ENCODE results near the gene CD84.
"Not testable (repeated sequence)": the region's sequence is repeated elsewhere in the genome, so short reads cannot be mapped to it uniquely, and the experiment has no call there.

Gene CD84

DNA sequence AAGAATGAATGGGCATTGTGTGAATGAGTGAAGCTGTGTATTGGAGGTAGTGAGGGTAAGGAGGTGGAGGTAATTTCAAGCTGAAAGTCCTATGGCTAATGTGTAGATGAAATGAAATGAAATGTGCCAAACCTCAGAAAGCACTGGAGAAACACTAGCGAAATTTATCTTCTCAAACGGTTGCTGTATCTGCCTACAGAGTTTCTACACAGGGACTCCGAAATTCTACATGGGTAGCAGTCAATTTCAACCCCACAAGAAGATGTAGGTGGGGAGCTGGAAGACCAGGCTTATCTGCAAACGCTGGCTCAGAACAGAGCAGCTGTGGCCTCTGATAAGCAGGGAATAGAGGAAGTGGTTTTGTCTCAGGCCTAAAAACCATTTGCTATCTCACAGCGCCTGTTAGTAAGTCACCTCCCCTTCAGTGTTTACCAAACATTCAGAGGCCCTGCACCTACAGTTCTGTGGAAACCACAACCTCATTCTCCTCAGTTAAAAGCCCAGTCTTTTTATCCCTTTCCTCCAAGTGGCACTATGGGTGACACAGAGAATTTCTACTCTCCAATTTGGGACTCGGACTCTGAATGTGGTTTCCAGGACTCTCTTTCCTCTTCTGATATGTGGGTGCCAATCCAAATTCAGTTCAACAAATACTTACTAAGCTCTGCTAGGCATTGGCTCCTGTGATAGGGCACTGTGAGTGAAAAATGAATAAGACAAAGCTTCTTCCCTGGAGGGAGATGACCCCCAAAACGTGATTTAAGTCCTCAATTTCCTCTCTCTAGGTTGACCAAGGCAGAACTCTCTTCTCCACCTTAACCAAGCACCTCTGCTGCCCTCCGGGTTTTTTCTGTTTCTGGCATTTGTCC is 39.1 kb downstream of the CD84 start:
- Histone ChIP-seq H3K36me3 (peaks cover 0 to 3% (median 0%) of the 10 kb centered on the region in 11 experiments; a peak in 7 of 22 replicates), H4K20me1 (no peaks in the 10 kb centered on the region), H3K27ac (peak overlapping the region; percentile 55 to 84 (median 76); a peak in 21 of 22 replicates), H3K4me2 (peak overlapping the region; percentile 69 to 96 (median 78)), H3K9ac (peak overlapping the region; percentile 23 to 71 (median 65); a peak in 19 of 22 replicates), H3K4me1 (peaks cover 36 to 62% (median 51%) of the 10 kb centered on the region in 10 experiments), H3K9me3 (replicated peaks in 1 of 11) (peaks cover 12 to 30% (median 19%) of the 10 kb centered on the region in 11 experiments), H3K27me3 (no peaks in the 10 kb centered on the region), H3K4me3 (no peak overlapping the region; a peak in 1 of 20 replicates)
- no peak for TF ChIP-seq Cebpa-rat (IDR thresholded peaks at IDR 0.05)

- Histone ChIP-seq H3K4me2 (peak overlapping the region; percentile 69 to 96 (median 78)), H3K27ac (peak overlapping the region in 10 of 11 experiments; percentile 57 to 84 (median 77); a peak in 18 of 22 replicates), H3K9ac (peak overlapping the region in 9 of 11 experiments; percentile 21 to 70 (median 36); a peak in 9 of 22 replicates), H4K20me1 (no peaks in the 10 kb centered on the region), H3K9me3 (replicated peaks in 1 of 11) (peaks cover 18 to 36% (median 24%) of the 10 kb centered on the region in 11 experiments), H3K4me3 (no peak overlapping the region), H3K27me3 (no peaks in the 10 kb centered on the region), H3K4me1 (peaks cover 36 to 57% (median 46%) of the 10 kb centered on the region in 10 experiments), H3K36me3 (peaks cover 0 to 9% (median 0%) of the 10 kb centered on the region in 11 experiments; a peak in 7 of 22 replicates)
- TF ChIP-seq Cebpa-rat (IDR thresholded peaks at IDR 0.05) = no peak
Observed at GRCh38 chr1:160539684-160539989, 39.7 kb downstream of the CD84 start.

DNA sequence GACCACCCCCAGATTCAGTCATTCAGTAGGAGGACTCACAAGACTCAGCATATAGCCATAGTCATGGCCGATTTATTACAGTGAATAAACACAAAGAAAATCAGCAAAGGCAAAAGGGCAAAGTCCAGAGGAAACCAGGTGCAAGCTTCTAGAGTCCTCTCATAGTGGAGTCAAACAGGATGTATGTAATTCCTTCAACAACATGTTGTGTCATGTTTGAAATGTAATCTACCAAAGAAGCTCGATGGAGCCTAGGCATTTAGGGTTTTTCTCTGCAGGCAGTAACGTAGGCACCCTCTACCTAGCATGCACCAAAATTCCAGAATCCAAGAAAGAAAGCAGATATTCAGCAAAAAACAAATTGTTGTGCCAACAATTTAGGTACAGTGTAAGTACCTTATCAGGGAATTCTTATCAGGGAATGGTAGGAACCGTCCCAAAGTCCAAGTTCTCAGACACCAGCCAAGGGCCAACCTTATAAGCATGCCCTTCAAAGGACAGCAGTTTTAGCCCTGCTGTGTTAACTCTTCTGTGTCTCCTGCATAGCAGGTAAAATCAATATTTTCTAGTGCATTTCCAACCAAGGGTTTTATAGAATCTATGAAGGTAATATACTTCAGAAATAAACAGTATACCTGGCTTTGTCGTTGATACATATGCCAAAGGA is 40.2 kb downstream of the CD84 start:
- Histone ChIP-seq H3K4me2 (peak overlapping the region; percentile 69 to 96 (median 78)), H3K9ac (peak overlapping the region in 1 of 11 experiments; percentile 24; a peak in 1 of 22 replicates), H3K9me3 (replicated peaks in 1 of 11) (peaks cover 23 to 41% (median 30%) of the 10 kb centered on the region in 11 experiments), H3K36me3 (peaks cover 0 to 10% (median under 1%) of the 10 kb centered on the region in 11 experiments; a peak in 9 of 22 replicates), H3K27ac (peak overlapping the region in 8 of 11 experiments; percentile 57 to 84 (median 78); a peak in 12 of 22 replicates), H4K20me1 (no peaks in the 10 kb centered on the region), H3K4me1 (peaks cover 36 to 51% (median 41%) of the 10 kb centered on the region in 10 experiments), H3K27me3 (no peaks in the 10 kb centered on the region), H3K4me3 (no peak overlapping the region)
- TF ChIP-seq Cebpa-rat (IDR thresholded peaks at IDR 0.05) = no peak

- Histone ChIP-seq H3K27ac (no peak overlapping the region), H3K4me3 (no peak overlapping the region), H3K4me2 (peak overlapping the region in 1 of 11 experiments; percentile 77; a peak in 1 of 22 replicates)
Observed at GRCh38 chr1:160537714-160538665, 41.3 kb downstream of the CD84 start.

DNA sequence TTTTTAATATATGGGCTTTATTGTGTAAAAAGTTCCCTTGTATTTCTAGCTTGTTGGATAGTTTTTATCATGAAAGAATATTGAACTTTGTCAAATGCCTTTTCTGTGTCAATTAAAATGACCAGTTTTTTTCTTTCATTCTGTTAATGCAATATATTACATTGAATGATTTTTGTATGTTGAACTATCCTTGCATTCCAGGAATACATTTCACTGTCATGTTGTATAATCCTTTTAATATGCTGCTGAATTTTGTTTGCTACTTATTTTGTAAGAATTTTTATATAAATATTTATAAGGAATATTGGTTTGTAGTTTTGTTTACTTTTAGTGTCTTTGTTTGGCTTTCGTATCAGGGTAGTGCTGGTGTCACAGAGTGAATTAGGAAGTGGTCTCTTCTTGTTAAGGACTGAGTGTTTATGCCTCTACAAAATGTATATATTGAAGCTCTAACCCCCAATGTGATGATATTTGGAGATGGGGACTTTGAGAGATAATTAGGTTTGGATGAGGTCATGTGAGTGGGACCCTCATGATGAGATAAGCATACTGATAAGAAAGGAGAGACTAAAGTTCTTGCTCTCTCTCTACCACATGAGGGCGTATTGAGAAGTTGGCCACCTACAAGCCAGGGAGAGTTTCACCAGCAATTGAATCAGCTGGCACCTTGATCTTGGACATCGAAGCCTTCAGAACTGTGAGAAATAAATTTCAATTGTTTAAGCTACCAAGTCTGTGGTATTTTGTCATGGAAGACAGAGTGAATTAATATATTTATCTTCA is 44.3 kb downstream of the CD84 start:
- peaks cover 60 to 82% (median 70%) of the 10 kb centered on the region in 11 experiments for H3K9me3 ChIP-seq (replicated peaks in 1 of 11)

More at GRCh38 chr1:160537714-160538665, 41.3 kb downstream of the CD84 start:
- TF ChIP-seq Cebpa-rat (IDR thresholded peaks at IDR 0.05) = no peak
- H3K36me3 ChIP-seq = peaks cover 0 to 14% (median 4%) of the 10 kb centered on the region in 11 experiments; a peak in 10 of 22 replicates
- H3K9me3 ChIP-seq (replicated peaks in 1 of 11) = peaks cover 33 to 52% (median 41%) of the 10 kb centered on the region in 11 experiments
- no peak overlapping the region for H3K9ac ChIP-seq
- H4K20me1 ChIP-seq = no peaks in the 10 kb centered on the region
- H3K4me1 ChIP-seq = peaks cover 36 to 50% (median 38%) of the 10 kb centered on the region in 10 experiments
- H3K27me3 ChIP-seq = no peaks in the 10 kb centered on the region

GRCh38 chr1:160532557-160532813 is 46.8 kb downstream of the CD84 start:
- H3K9ac ChIP-seq, H3K27ac ChIP-seq, H4K20me1 ChIP-seq, H3K4me3 ChIP-seq, H3K27me3 ChIP-seq, H3K4me2 ChIP-seq: not testable (repeated sequence)
- H3K36me3 ChIP-seq = peaks cover 0 to 25% (median 11%) of the 10 kb centered on the region in 11 experiments; a peak in 15 of 22 replicates
- H3K4me1 ChIP-seq = peaks cover 0 to 14% (median 1%) of the 10 kb centered on the region in 10 experiments; a peak in 6 of 20 replicates
- H3K9me3 ChIP-seq (replicated peaks in 1 of 11) = peaks cover 73 to 98% (median 93%) of the 10 kb centered on the region in 11 experiments

More for the DNA sequence above, 44.3 kb downstream of the CD84 start:
- no peak for TF ChIP-seq Cebpa-rat (IDR thresholded peaks at IDR 0.05)
- Histone ChIP-seq H3K4me3 (0 out of 20 replicates have a peak overlapping the region, but pooled peaks of 2 of the 10 experiments have one; percentile 5 to 6), H3K9ac (no peak overlapping the region), H3K27me3 (no peaks in the 10 kb centered on the region), H3K27ac (no peak overlapping the region), H3K4me2 (no peak overlapping the region), H3K36me3 (peaks cover 0 to 25% (median 11%) of the 10 kb centered on the region in 11 experiments; a peak in 15 of 22 replicates), H3K4me1 (peaks cover 12 to 24% (median 16%) of the 10 kb centered on the region in 10 experiments), H4K20me1 (no peaks in the 10 kb centered on the region)

GRCh38 chr1:160531809-160532556 is 47.3 kb downstream of the CD84 start:
- Histone ChIP-seq H3K9me3 (replicated peaks in 1 of 11) (peaks cover 72 to 99% (median 94%) of the 10 kb centered on the region in 11 experiments), H3K4me1 (peaks cover 0 to 10% (median under 1%) of the 10 kb centered on the region in 10 experiments; a peak in 6 of 20 replicates), H3K36me3 (peaks cover 0 to 25% (median 11%) of the 10 kb centered on the region in 11 experiments; a peak in 15 of 22 replicates)
- not testable (repeated sequence) for H3K4me2 ChIP-seq, H3K27me3 ChIP-seq, H3K4me3 ChIP-seq, H3K27ac ChIP-seq, H3K9ac ChIP-seq, H4K20me1 ChIP-seq

DNA sequence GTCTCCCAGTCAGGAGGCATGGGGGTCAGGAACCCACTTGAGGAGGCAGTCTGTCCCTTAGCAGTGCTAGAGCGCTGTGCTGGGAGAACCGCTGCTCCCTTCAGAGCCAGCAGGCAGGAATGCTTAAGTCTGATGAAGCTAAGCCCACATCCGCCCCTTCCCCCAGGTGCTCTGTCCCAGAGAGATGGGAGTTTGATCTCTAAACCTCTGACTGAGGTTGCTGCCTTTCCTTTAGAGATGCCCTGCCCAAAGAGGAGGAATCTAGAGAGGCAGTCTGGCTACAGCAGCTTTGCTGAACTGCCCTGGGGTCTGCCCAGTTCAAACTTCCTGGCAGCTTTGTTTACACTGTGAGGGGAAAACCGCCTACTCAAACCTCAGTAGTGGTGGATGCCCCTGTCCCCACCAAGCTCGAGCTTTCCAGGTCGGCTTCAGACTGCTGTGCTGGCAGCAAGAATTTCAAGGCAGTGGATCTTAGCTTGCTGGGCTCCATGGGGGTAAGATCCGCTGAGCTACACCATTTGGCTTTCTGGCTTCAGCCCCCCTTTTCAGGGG is 49.8 kb downstream of the CD84 start:
- not testable (repeated sequence) for H3K27ac ChIP-seq, H3K9ac ChIP-seq, H3K4me1 ChIP-seq, H3K27me3 ChIP-seq, H4K20me1 ChIP-seq, H3K4me3 ChIP-seq
- H3K9me3 ChIP-seq (replicated peaks in 1 of 11) = peaks cover 72 to 100% (median 94%) of the 10 kb centered on the region in 11 experiments
- H3K4me2 ChIP-seq = peak overlapping the region in 2 of 11 experiments; percentile 5 to 12; a peak in 2 of 22 replicates
- H3K36me3 ChIP-seq = peaks cover 0 to 19% (median 7%) of the 10 kb centered on the region in 11 experiments; a peak in 15 of 22 replicates

DNA sequence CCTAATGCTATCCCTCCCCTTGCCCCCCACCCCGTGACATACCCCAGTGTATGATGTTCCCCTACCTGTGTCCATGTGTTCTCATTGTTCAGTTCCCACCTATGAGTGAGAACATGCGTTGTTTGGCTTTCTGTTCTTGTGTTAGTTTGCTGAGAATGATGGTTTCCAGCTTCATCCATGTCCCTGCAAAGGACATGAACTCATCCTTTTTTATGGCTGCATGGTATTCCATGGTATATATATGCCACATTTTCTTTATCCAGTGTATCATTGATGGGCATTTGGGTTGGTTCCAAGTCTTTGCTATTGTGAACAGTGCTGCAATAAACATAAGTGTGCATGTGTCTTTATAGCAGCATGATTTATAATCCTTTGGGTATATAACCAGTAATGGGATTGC is 55.5 kb downstream of the CD84 start:
- H3K4me1 ChIP-seq = peaks cover 20 to 36% (median 31%) of the 10 kb centered on the region in 10 experiments
- H3K27me3 ChIP-seq, H3K36me3 ChIP-seq, H3K27ac ChIP-seq, H4K20me1 ChIP-seq, H3K4me2 ChIP-seq, H3K9ac ChIP-seq, H3K4me3 ChIP-seq: not testable (repeated sequence)
- H3K9me3 ChIP-seq (replicated peaks in 1 of 11) = peaks cover 32 to 52% (median 43%) of the 10 kb centered on the region in 11 experiments

All from BLaER1 treated with 17β-estradiol and CSF1 and Interleukin-3, amounts not matched to agents 10 nM and 100 nM (cell line).